HG02588 (cell line): ENCODE results near the gene ZMYND15.

Experiments used
- ATAC-seq: cut with Tn5 transposase; IDR thresholded peaks from one replicate; pipeline ENCODE4 v1.9.1; 2021; ENCODE audit warnings: mild to moderate bottlenecking, moderate library complexity; ENCODE audit not compliant: unreplicated experiment

Gene ZMYND15

GRCh38 chr17:4742133-4742532 lies 2.5 kb downstream of the ZMYND15 start:
- no peak for ATAC-seq

- no peak for ATAC-seq
Measured at GRCh38 chr17:4742629-4743028, 3.0 kb downstream of the ZMYND15 start.

GRCh38 chr17:4743216-4743615 lies 3.6 kb downstream of the ZMYND15 start:
- no peak for ATAC-seq

- no peak for ATAC-seq
Measured at GRCh38 chr17:4743898-4744297, 4.3 kb downstream of the ZMYND15 start.

GRCh38 chr17:4744999-4745969 lies 5.7 kb downstream of the ZMYND15 start:
- no peak for ATAC-seq

- no peak for ATAC-seq
Measured at GRCh38 chr17:4747847-4748246, 8.2 kb downstream of the ZMYND15 start.

GRCh38 chr17:4748686-4749085 lies 9.1 kb downstream of the ZMYND15 start:
- no peak for ATAC-seq

- ATAC-seq: no peak
Measured at GRCh38 chr17:4750606-4751005, 11.0 kb downstream of the ZMYND15 start.

GRCh38 chr17:4751932-4752331 lies 12.3 kb downstream of the ZMYND15 start:
- no peak for ATAC-seq

- ATAC-seq: no peak
Measured at GRCh38 chr17:4753392-4753791, 13.8 kb downstream of the ZMYND15 start.

GRCh38 chr17:4759776-4760236 lies 20.2 kb downstream of the ZMYND15 start:
- ATAC-seq: no peak

GRCh38 chr17:4764595-4764994 lies 25.0 kb downstream of the ZMYND15 start:
- no peak for ATAC-seq

- ATAC-seq: no peak
Measured at GRCh38 chr17:4766201-4766600, 26.6 kb downstream of the ZMYND15 start.

GRCh38 chr17:4766723-4767122 lies 27.1 kb downstream of the ZMYND15 start:
- no peak for ATAC-seq

- ATAC-seq: no peak
Measured at GRCh38 chr17:4768298-4768697, 28.7 kb downstream of the ZMYND15 start.

GRCh38 chr17:4769628-4770027 lies 30.0 kb downstream of the ZMYND15 start:
- no peak for ATAC-seq

- ATAC-seq: no peak
Measured at GRCh38 chr17:4771519-4772234, 32.0 kb downstream of the ZMYND15 start, which contains the start of gene TM4SF5. Gene TM4SF5, plus strand, starts transcription at chr17:4771886. Its CDS starts 37 bp downstream, at chr17:4771923.

GRCh38 chr17:4772235-4772613 lies 32.6 kb downstream of the ZMYND15 start:
- no peak for ATAC-seq

- ATAC-seq: no peak
Measured at GRCh38 chr17:4777969-4778760, 38.5 kb downstream of the ZMYND15 start.

- ATAC-seq: no peak
Measured at GRCh38 chr17:4780325-4780955, 40.8 kb downstream of the ZMYND15 start.
